PC-3 (cell line): ENCODE results near the gene SSU72. TPM values are rescaled to one million over a fixed set of nuclear protein-coding genes. Genes with fewer than 3 reads are reported as not detected.

Experiments
- ATAC-seq: fragments of 200-7000 bp; cut with Tn5 transposase; 2 replicates; pipeline ENCODE4 v1.9.1; 2020; ENCODE audit warnings: mild to moderate bottlenecking, moderate library complexity
- BruUV-seq: library from RNA; stranded (reverse); fragments of 400-500 nt; replicated peaks from 2 replicates; lab custom pipeline; 2021; lab: Mats Ljungman, UMichigan
- CTCF ChIA-PET: fragments of 300-600 bp; sonication (Branson Sonifier 250); formaldehyde crosslinking; loops from one replicate; lab custom pipeline; 2022; ENCODE audit warnings: antibody characterized with exemption; lab: Charles Lee
- POLR2A ChIA-PET: fragments of 300-600 bp; sonication (Branson Sonifier 250); formaldehyde crosslinking; loops from one replicate; lab custom pipeline; 2022; ENCODE audit warnings: antibody characterized with exemption; ENCODE audit not compliant: unreplicated experiment; lab: Charles Lee
- DNase-seq: peaks from one replicate; pipeline ENCODE4 v3.0.0-alpha.2; 2015
- H2AFZ ChIP-seq: fragments of 300-600 bp; sonication (generic); 2 replicates; pipeline ENCODE4 v1.6.0; 2016; ENCODE audit warnings: antibody characterized with exemption, low read length
- H3F3A ChIP-seq: fragments of 300-600 bp; sonication (generic); one replicate; pipeline ENCODE4 v1.6.0; 2017; ENCODE audit warnings: antibody characterized with exemption, low read length, control low read depth, mild to moderate bottlenecking; ENCODE audit not compliant: unreplicated experiment
- H3K27ac ChIP-seq: fragments of 300-600 bp; sonication (generic); 2 replicates; pipeline ENCODE4 v1.5.1; 2016; ENCODE audit warnings: mild to moderate bottlenecking, low read length
- H3K27me3 ChIP-seq: fragments of 300-600 bp; sonication (generic); 2 replicates; pipeline ENCODE4 v1.6.1; 2016; ENCODE audit warnings: low read length, mixed read lengths
- H3K36me3 ChIP-seq: fragments of 300-600 bp; sonication (generic); 2 replicates; pipeline ENCODE4 v1.6.1; 2016; ENCODE audit warnings: low read depth, mixed run types, low read length, mixed read lengths
- H3K4me1 ChIP-seq: fragments of 300-600 bp; sonication (generic); 2 replicates; pipeline ENCODE4 v1.5.1; 2016; ENCODE audit warnings: low read length; ENCODE audit not compliant: insufficient read depth
- H3K4me2 ChIP-seq: fragments of 300-600 bp; sonication (generic); 2 replicates; pipeline ENCODE4 v1.6.0; 2016; ENCODE audit warnings: low read length
- H3K4me3 ChIP-seq: fragments of 300-600 bp; sonication (generic); 2 replicates; pipeline ENCODE4 v1.5.1; 2016; ENCODE audit warnings: mild to moderate bottlenecking, low read length, mixed read lengths
- H3K79me2 ChIP-seq: fragments of 300-600 bp; sonication (generic); 2 replicates; pipeline ENCODE4 v1.6.1; 2017; ENCODE audit warnings: low read length, mixed read lengths
- H3K9ac ChIP-seq: fragments of 300-600 bp; sonication (generic); 2 replicates; pipeline ENCODE4 v1.6.0; 2016; ENCODE audit warnings: mild to moderate bottlenecking, low read length
- H3K9me2 ChIP-seq: fragments of 300-600 bp; sonication (generic); replicated peaks from 2 replicates; pipeline ENCODE4 v1.6.1; 2016; ENCODE audit warnings: mixed run types, low read length, mixed read lengths
- H3K9me3 ChIP-seq: fragments of 300-600 bp; sonication (generic); 2 replicates; pipeline ENCODE4 v1.6.1; 2016; ENCODE audit warnings: low read length, mixed read lengths
- H4K20me1 ChIP-seq: fragments of 300-600 bp; sonication (generic); 2 replicates; pipeline ENCODE4 v1.6.1; 2016; ENCODE audit warnings: low read length, mixed read lengths
- CTCF ChIP-seq: fragments of 300-600 bp; sonication (generic); conservative IDR thresholded peaks from 2 replicates; pipeline ENCODE4 v1.5.1; 2017; ENCODE audit warnings: antibody characterized with exemption, low read depth, mild to moderate bottlenecking, low read length
- EZH2 ChIP-seq: fragments of 300-600 bp; sonication (generic); IDR thresholded peaks from one replicate; pipeline ENCODE4 v1.6.1; 2017; ENCODE audit warnings: antibody characterized with exemption, mild to moderate bottlenecking, low read length; ENCODE audit not compliant: unreplicated experiment
- EZH2phosphoT487 ChIP-seq: fragments of 300-600 bp; sonication (generic); IDR thresholded peaks from 2 replicates; pipeline ENCODE4 v1.6.1; 2018; ENCODE audit warnings: mild to moderate bottlenecking, antibody characterized with exemption, low read length, borderline replicate concordance
- intact Hi-C: fragments of 100-400 bp; cut with micrococcal nuclease; formaldehyde crosslinking; loops from 2 replicates; pipeline ENCODE4 v1.9.0; 2023
- total RNA-seq: library from RNA; depleted of rRNA; stranded (reverse); fragments of >200 nt; gene quantifications from 2 replicates; pipeline ENCODE4 v1.2.3, GENCODE V29; 2014

SSU72 gene
- total RNA-seq, 1 experiment from 2014 or later, result 283 TPM

GRCh38 chr1:1605034-1605591 lies 30.4 kb upstream of the SSU72 start:
- Histone ChIP-seq H2AFZ (no peak overlapping the region), H3K9me2 (no peaks in the 10 kb centered on the region), H3K4me2 (no peak overlapping the region), H3K4me1 (no peaks in the 10 kb centered on the region), H3K4me3 (no peak overlapping the region), H3K36me3 (no peaks in the 10 kb centered on the region), H4K20me1 (no peaks in the 10 kb centered on the region), H3K27me3 (peaks cover 4% of the 10 kb centered on the region; the same call in 1 of the 2 replicates), H3K9me3 (no peaks in the 10 kb centered on the region), H3K27ac (no peak overlapping the region), H3K9ac (no peak overlapping the region), H3K79me2 (no peaks in the 10 kb centered on the region), H3F3A (no peaks in the 10 kb centered on the region)
- DNase-seq (no peak), ATAC-seq (no peak)
- no peak for TF ChIP-seq EZH2
- TF ChIP-seq CTCF, result no peak
- no peak for TF ChIP-seq EZH2phosphoT487
- ChIA-PET CTCF (no interaction called here), POLR2A (no interaction called here)
- intact Hi-C loops, result no loop called here
- no TSS peak for BruUV-seq

GRCh38 chr1:1604374-1605033 lies 29.8 kb upstream of the SSU72 start:
- TF ChIP-seq CTCF, result no peak
- no peak for TF ChIP-seq EZH2
- TF ChIP-seq EZH2phosphoT487, result no peak
- no peak overlapping the region for H3K9ac ChIP-seq
- no peak overlapping the region for H3K4me3 ChIP-seq
- ChIA-PET POLR2A (no interaction called here), CTCF (no interaction called here)
- no peak for ATAC-seq
- no peak overlapping the region for H2AFZ ChIP-seq
- H3F3A ChIP-seq, result no peaks in the 10 kb centered on the region
- DNase-seq, result no peak
- no peaks in the 10 kb centered on the region for H3K9me2 ChIP-seq
- H3K36me3 ChIP-seq, result no peaks in the 10 kb centered on the region
- intact Hi-C loops, result no loop called here
- no peaks in the 10 kb centered on the region for H3K9me3 ChIP-seq
- H3K27me3 ChIP-seq, result peaks cover 4% of the 10 kb centered on the region; the same call in 1 of the 2 replicates
- no peaks in the 10 kb centered on the region for H4K20me1 ChIP-seq
- no TSS peak for BruUV-seq
- H3K4me2 ChIP-seq, result no peak overlapping the region
- no peaks in the 10 kb centered on the region for H3K79me2 ChIP-seq
- H3K4me1 ChIP-seq, result no peaks in the 10 kb centered on the region
- H3K27ac ChIP-seq, result no peak overlapping the region

GRCh38 chr1:1603671-1604373 lies 29.2 kb upstream of the SSU72 start:
- H3K4me1 ChIP-seq, result no peaks in the 10 kb centered on the region
- H3K27me3 ChIP-seq, result peaks cover 4% of the 10 kb centered on the region; the same call in 1 of the 2 replicates
- BruUV-seq, result no TSS peak
- ATAC-seq (no peak), DNase-seq (no peak)
- no peak overlapping the region for H3K27ac ChIP-seq
- no peaks in the 10 kb centered on the region for H4K20me1 ChIP-seq
- CTCF ChIA-PET, result no interaction called here
- no peak for TF ChIP-seq EZH2
- no peaks in the 10 kb centered on the region for H3K79me2 ChIP-seq
- H3K4me2 ChIP-seq, result no peak overlapping the region
- POLR2A ChIA-PET, result no interaction called here
- H3K9me2 ChIP-seq, result no peaks in the 10 kb centered on the region
- H3F3A ChIP-seq, result no peaks in the 10 kb centered on the region
- H3K9ac ChIP-seq, result no peak overlapping the region
- H3K4me3 ChIP-seq, result no peak overlapping the region
- intact Hi-C loops, result no loop called here
- H3K36me3 ChIP-seq, result no peaks in the 10 kb centered on the region
- no peaks in the 10 kb centered on the region for H3K9me3 ChIP-seq
- H2AFZ ChIP-seq, result no peak overlapping the region
